Panc1 (cell line): ENCODE results near the gene ADM2. TPM values are rescaled to one million over a fixed set of nuclear protein-coding genes. Genes with fewer than 3 reads are reported as not detected.

Experiments used
- ATAC-seq: fragments of 200-7000 bp; cut with Tn5 transposase; 2 replicates; pipeline ENCODE4 v1.9.1; 2020; ENCODE audit warnings: mild to moderate bottlenecking, moderate library complexity
- BruUV-seq: library from RNA; stranded (reverse); fragments of 400-500 nt; replicated peaks from 2 replicates; lab custom pipeline; 2021; lab: Mats Ljungman, UMichigan
- CTCF ChIA-PET: fragments of 300-600 bp; sonication (Branson Sonifier 250); formaldehyde crosslinking; loops from one replicate; lab custom pipeline; 2022; ENCODE audit warnings: antibody characterized with exemption; lab: Charles Lee
- POLR2A ChIA-PET: fragments of 300-600 bp; sonication (Branson Sonifier 250); formaldehyde crosslinking; loops from one replicate; lab custom pipeline; 2022; ENCODE audit warnings: antibody characterized with exemption; lab: Charles Lee
- DNase-seq: peaks from one replicate; pipeline ENCODE4 v3.0.0-alpha.2; 2010; ENCODE audit warnings: low read depth, low spot score
- H3K27ac ChIP-seq: 2 replicates; pipeline ENCODE4 v1.5.1; 2011; ENCODE audit warnings: mild to moderate bottlenecking, low read length, inconsistent platforms
- H3K27me3 ChIP-seq: fragments of 200-500 bp; sonication (Bioruptor generic); 2 replicates; pipeline ENCODE4 v1.6.0; 2014; ENCODE audit warnings: low read length, inconsistent platforms; ENCODE audit not compliant: control insufficient read depth, insufficient read depth
- H3K36me3 ChIP-seq: fragments of 200-500 bp; sonication (Bioruptor generic); 2 replicates; pipeline ENCODE4 v1.5.1; 2014; ENCODE audit warnings: inconsistent platforms, mild to moderate bottlenecking, low read length, moderate library complexity; ENCODE audit not compliant: control insufficient read depth, insufficient read depth
- H3K4me1 ChIP-seq: 2 replicates; pipeline ENCODE4 v1.5.1; 2011; ENCODE audit warnings: inconsistent platforms, mild to moderate bottlenecking, low read length, moderate library complexity; ENCODE audit not compliant: control insufficient read depth, insufficient read depth
- H3K4me3 ChIP-seq, 2 experiments: 2 replicates each; pipeline ENCODE4 v1.5.1; 2011 to 2012; ENCODE audit warnings: low read depth in 2 of 2, low read length in 2 of 2, mild to moderate bottlenecking in 2 of 2, inconsistent platforms in 1 of 2, moderate library complexity in 1 of 2
- H3K9me3 ChIP-seq: fragments of 200-500 bp; sonication (Bioruptor generic); 2 replicates; pipeline ENCODE4 v1.5.1; 2014; ENCODE audit warnings: low read depth, mild to moderate bottlenecking, inconsistent platforms, low read length, moderate library complexity; ENCODE audit not compliant: control insufficient read depth, insufficient read depth
- CTCF ChIP-seq: fragments of 450-650 bp; IDR thresholded peaks from 2 replicates; pipeline ENCODE4 v1.5.1; 2017; ENCODE audit warnings: mild to moderate bottlenecking
- POLR2AphosphoS5 ChIP-seq: IDR thresholded peaks from 2 replicates; pipeline ENCODE4 v1.6.1; 2012; ENCODE audit warnings: mild to moderate bottlenecking, low read depth, low read length, moderate library complexity
- REST ChIP-seq, 2 experiments: IDR thresholded peaks; 2 replicates each; pipeline ENCODE4 v1.6.1; 2011 to 2012; ENCODE audit warnings: low read depth in 2 of 2, control low read depth in 1 of 2, low read length in 1 of 2, mild to moderate bottlenecking in 1 of 2, moderate library complexity in 1 of 2; ENCODE audit not compliant: insufficient read depth in 1 of 2
- SIN3A ChIP-seq: IDR thresholded peaks from 2 replicates; pipeline ENCODE4 v1.6.1; 2012; ENCODE audit warnings: low read depth, mild to moderate bottlenecking, low read length, moderate library complexity, borderline replicate concordance; ENCODE audit not compliant: insufficient read depth
- TCF7L2 ChIP-seq: IDR thresholded peaks from 2 replicates; pipeline ENCODE4 v1.6.1; 2011; ENCODE audit warnings: mild to moderate bottlenecking, low read depth, low read length, inconsistent platforms
- in situ Hi-C: cut with HindIII; loops from 2 replicates; pipeline ENCODE4 v1.10.0; 2016; ENCODE audit warnings: low sequenced_read_pairs, low pct_unique_long_range_greater_than_20kb
- intact Hi-C: fragments of 100-400 bp; cut with micrococcal nuclease; formaldehyde crosslinking; loops from one replicate; pipeline ENCODE4 v1.10.0; 2022; ENCODE audit not compliant: unreplicated experiment
- total RNA-seq: library from RNA; stranded (reverse); gene quantifications from one replicate; pipeline ENCODE4 v1.2.1, GENCODE V29; 2021; ENCODE audit not compliant: unreplicated experiment

Gene ADM2
- total RNA-seq, 1 experiment from 2014 or later = 3.9 TPM

DNA sequence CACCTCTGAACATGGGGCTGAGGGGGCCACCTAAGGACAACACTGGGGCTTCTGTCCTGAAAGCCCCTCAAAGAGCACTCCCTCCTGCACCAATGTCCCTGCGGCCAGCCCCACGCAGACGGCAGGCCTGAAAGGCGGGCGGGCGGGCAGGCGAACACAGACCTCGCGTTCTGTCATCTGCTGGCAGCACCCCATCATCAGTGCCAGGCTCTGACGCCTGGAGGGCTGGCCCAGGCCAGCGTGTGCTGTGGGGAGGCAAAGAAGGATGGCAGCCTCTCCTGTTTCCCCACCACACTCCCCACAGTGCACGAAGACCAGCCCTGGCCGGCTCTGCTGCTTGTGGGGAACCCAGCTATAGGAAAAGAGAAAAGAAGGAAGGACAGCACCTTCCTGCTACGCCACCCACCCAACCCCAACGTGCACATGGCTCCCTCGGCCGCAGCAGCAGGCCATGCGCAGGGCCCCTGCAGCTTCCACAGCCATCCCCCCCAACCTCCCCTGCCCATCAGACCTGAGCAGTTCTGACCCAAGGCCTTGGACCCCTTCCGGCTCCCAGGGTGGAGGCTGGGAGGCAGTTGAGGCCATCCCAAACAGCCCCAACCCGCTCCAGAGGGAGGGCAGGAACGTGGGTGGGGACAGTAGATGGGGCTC is 10.0 kb upstream of the ADM2 start:
- Histone ChIP-seq H3K27me3 (no peaks in the 10 kb centered on the region), H3K36me3 (no peaks in the 10 kb centered on the region; the same call in 1 of the 2 replicates), H3K9me3 (no peaks in the 10 kb centered on the region), H3K27ac (no peak overlapping the region), H3K4me3 (no peak overlapping the region), H3K4me1 (peaks cover 15% of the 10 kb centered on the region)
- DNase-seq (no peak), ATAC-seq (no peak)
- TF ChIP-seq POLR2AphosphoS5 (no peak), CTCF (no peak), SIN3A (no peak), REST (IDR thresholded peaks at IDR 0.05; ENCODE audit: insufficient read depth in 1 of 2, low read depth in 2 of 2, low read length in 1 of 2) (no peak)
- in situ Hi-C loops (no loop called here), intact Hi-C loops (no loop called here)
- POLR2A ChIA-PET = no interaction called here
- BruUV-seq = no TSS peak
- CTCF ChIA-PET = interaction anchor here (0.6 kb wide), 1 partner anchor 73 kb away, joined by 8 read pairs; no protein-coding TSS in a partner anchor

GRCh38 chr22:50471962-50472361 is 9.4 kb upstream of the ADM2 start:
- no peak overlapping the region for H3K27ac ChIP-seq
- no peak for ATAC-seq
- H3K27me3 ChIP-seq = no peaks in the 10 kb centered on the region
- POLR2A ChIA-PET = no interaction called here
- H3K4me3 ChIP-seq = no peak overlapping the region
- peaks cover 15% of the 10 kb centered on the region for H3K4me1 ChIP-seq
- no peak for TF ChIP-seq TCF7L2
- TF ChIP-seq POLR2AphosphoS5 = no peak
- no peak for TF ChIP-seq SIN3A
- no peak for TF ChIP-seq REST (IDR thresholded peaks at IDR 0.05; ENCODE audit: insufficient read depth in 1 of 2, low read depth in 2 of 2, low read length in 1 of 2)
- TF ChIP-seq CTCF = no peak
- intact Hi-C loops (no loop called here), in situ Hi-C loops (no loop called here)
- H3K36me3 ChIP-seq = no peaks in the 10 kb centered on the region; the same call in 1 of the 2 replicates
- CTCF ChIA-PET = no interaction called here
- BruUV-seq = no TSS peak
- H3K9me3 ChIP-seq = no peaks in the 10 kb centered on the region
- no peak for DNase-seq
